Activated B cell treated with CpG ODN at 0.5 μM for 24 hours (primary cell): Measurements from ENCODE around the gene MTRF1. TPM values are rescaled to one million over a fixed set of nuclear protein-coding genes. Genes with fewer than 3 reads are reported as not detected.
A peak's percentile ranks its signal among the peaks of the same experiment; 100 is the strongest.
"Not testable (repeated sequence)": the region's sequence is repeated elsewhere in the genome, so short reads cannot be mapped to it uniquely, and the experiment has no call there.

Source experiments
- ATAC-seq: fragments of 200-7000 bp; cut with Tn5 transposase; one replicate; pipeline ENCODE4 v1.10.0; 2021; ENCODE audit warnings: low read depth, mild to moderate bottlenecking, moderate library complexity
- CTCF ChIA-PET: fragments of 350-600 bp; sonication (Branson Sonifier 250); formaldehyde crosslinking; loops from one replicate; lab custom pipeline; 2021; ENCODE audit warnings: antibody characterized with exemption; lab: Charles Lee
- POLR2A ChIA-PET: fragments of 350-600 bp; sonication (Branson Sonifier 250); formaldehyde crosslinking; loops from one replicate; lab custom pipeline; 2021; ENCODE audit warnings: antibody characterized with exemption; lab: Charles Lee
- DNase-seq: peaks from one replicate; pipeline ENCODE4 v3.0.0; 2022
- H3K27ac Mint-ChIP-seq: one replicate; pipeline ENCODE4 v1.8.0; 2020; ENCODE audit warnings: mixed read lengths
- H3K27me3 Mint-ChIP-seq: one replicate; pipeline ENCODE4 v1.8.0; 2021; ENCODE audit warnings: mixed read lengths
- H3K36me3 Mint-ChIP-seq: one replicate; pipeline ENCODE4 v1.8.0; 2021; ENCODE audit warnings: low read depth, mixed read lengths
- H3K4me1 Mint-ChIP-seq: one replicate; pipeline ENCODE4 v1.8.0; 2021; ENCODE audit warnings: mixed read lengths
- H3K4me3 Mint-ChIP-seq: one replicate; pipeline ENCODE4 v1.8.0; 2020; ENCODE audit warnings: mild to moderate bottlenecking, mixed read lengths
- H3K9me3 Mint-ChIP-seq: one replicate; pipeline ENCODE4 v1.8.0; 2020; ENCODE audit warnings: mixed read lengths
- intact Hi-C: fragments of 100-400 bp; cut with micrococcal nuclease; formaldehyde crosslinking; loops from one replicate; pipeline ENCODE4 v1.15.1; 2024
- total RNA-seq: library from RNA; stranded (reverse); gene quantifications from 2 replicates; pipeline ENCODE4 v1.2.3, GENCODE V29; 2022
- TF ChIP-seq, protein P1 (sequence below): fragments of 200-600 bp; IDR thresholded peaks from one replicate; pipeline ENCODE4 v1.8.0; 2022; ENCODE audit warnings: antibody characterized with exemption, mild to moderate bottlenecking

MTRF1 gene
- total RNA-seq, 1 donor from 2014 or later, result 26.7 TPM

GRCh38 chr13:41291246-41291645 lies 27.9 kb upstream of the MTRF1 start:
- ATAC-seq (no peak), DNase-seq (no peak)
- ChIA-PET CTCF (no interaction called here), POLR2A (no interaction called here)
- Mint-ChIP-seq H3K9me3 (peaks cover 2% of the 10 kb centered on the region), H3K27me3 (peaks cover 3% of the 10 kb centered on the region), H3K4me3 (no peak overlapping the region), H3K4me1 (no peaks in the 10 kb centered on the region), H3K27ac (no peak overlapping the region), H3K36me3 (peaks cover 1% of the 10 kb centered on the region)
- intact Hi-C loops, result no loop called here
- TF ChIP-seq, protein P1, sequence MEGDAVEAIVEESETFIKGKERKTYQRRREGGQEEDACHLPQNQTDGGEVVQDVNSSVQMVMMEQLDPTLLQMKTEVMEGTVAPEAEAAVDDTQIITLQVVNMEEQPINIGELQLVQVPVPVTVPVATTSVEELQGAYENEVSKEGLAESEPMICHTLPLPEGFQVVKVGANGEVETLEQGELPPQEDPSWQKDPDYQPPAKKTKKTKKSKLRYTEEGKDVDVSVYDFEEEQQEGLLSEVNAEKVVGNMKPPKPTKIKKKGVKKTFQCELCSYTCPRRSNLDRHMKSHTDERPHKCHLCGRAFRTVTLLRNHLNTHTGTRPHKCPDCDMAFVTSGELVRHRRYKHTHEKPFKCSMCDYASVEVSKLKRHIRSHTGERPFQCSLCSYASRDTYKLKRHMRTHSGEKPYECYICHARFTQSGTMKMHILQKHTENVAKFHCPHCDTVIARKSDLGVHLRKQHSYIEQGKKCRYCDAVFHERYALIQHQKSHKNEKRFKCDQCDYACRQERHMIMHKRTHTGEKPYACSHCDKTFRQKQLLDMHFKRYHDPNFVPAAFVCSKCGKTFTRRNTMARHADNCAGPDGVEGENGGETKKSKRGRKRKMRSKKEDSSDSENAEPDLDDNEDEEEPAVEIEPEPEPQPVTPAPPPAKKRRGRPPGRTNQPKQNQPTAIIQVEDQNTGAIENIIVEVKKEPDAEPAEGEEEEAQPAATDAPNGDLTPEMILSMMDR, result no peak

GRCh38 chr13:41289463-41289881 lies 26.1 kb upstream of the MTRF1 start:
- ATAC-seq (no peak), DNase-seq (no peak)
- intact Hi-C loops, result no loop called here
- H3K27me3 Mint-ChIP-seq, result peaks cover 3% of the 10 kb centered on the region
- TF ChIP-seq, protein P1, result no peak
- no peak overlapping the region for H3K27ac Mint-ChIP-seq
- H3K36me3 Mint-ChIP-seq, result peaks cover 1% of the 10 kb centered on the region
- CTCF ChIA-PET, result no interaction called here
- POLR2A ChIA-PET, result no interaction called here
- no peaks in the 10 kb centered on the region for H3K4me1 Mint-ChIP-seq
- no peak overlapping the region for H3K4me3 Mint-ChIP-seq
- peaks cover 2% of the 10 kb centered on the region for H3K9me3 Mint-ChIP-seq

DNA sequence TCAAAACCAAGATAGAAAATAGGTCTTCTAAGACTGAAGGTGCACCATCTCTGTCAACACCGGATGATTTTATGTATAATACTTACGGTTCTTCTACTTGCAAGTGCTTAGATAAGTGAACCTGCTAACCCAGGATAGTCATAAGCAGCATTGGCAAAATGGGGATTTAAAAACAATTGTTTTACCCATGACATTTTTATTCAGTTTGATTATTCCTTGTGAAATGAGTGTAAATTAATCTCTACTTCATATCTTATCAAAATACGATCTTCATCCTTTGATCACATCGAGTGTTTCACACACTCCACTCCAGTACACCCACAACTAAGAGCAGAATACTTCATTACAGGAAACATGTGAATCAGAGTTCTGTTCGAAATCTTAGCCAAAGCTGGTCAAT lies 23.0 kb upstream of the MTRF1 start:
- H3K4me3 Mint-ChIP-seq, result no peak overlapping the region
- peaks cover under 1% of the 10 kb centered on the region for H3K9me3 Mint-ChIP-seq
- POLR2A ChIA-PET, result interaction anchor here (0.6 kb wide), 1 partner anchor 21 kb away, joined by 4 read pairs; no protein-coding TSS in a partner anchor
- peaks cover 10% of the 10 kb centered on the region for H3K4me1 Mint-ChIP-seq
- no peak for ATAC-seq
- H3K27ac Mint-ChIP-seq, result no peak overlapping the region
- intact Hi-C loops, result no loop called here
- CTCF ChIA-PET, result no interaction called here
- DNase-seq, result no peak
- H3K36me3 Mint-ChIP-seq, result peaks cover under 1% of the 10 kb centered on the region
- TF ChIP-seq, protein P1, result no peak
- H3K27me3 Mint-ChIP-seq, result peaks cover under 1% of the 10 kb centered on the region

DNA sequence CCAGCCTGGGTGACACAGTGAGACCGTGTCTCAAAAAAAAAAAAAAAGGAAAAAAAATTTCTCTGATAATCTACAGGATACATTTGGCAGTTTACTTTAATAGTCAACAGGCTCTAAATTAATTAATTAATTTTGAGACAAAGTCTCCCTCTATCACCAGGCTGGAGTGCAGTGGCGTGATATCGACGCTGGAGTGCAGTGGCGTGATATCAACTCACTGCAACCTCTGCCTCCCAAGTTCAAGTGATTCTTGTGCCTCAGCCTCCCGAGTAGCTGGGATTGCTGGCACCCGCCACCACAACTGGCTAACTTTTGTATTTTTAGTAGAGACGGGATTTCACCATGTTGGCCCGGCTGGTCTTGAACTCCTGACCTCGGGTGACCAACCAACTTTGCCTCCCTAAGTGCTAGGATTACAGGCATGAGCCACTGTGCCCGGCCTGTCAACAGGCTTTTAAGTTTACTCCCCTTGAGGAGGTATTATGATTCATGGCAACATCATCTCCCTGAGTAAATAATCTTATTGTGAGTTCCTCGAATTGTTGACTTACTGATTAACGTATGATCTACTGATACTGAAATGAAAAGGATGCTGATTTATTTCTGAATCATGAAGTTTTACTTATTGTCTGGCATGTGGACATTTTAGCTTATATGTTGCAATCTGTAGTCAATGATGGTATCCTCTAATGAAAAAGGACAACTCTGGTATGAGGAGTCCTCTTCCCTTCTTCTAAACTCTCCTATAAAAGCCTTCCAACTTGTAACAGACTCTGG lies 21.3 kb upstream of the MTRF1 start:
- POLR2A ChIA-PET, result no interaction called here
- CTCF ChIA-PET, result no interaction called here
- Mint-ChIP-seq H3K27me3 (no peaks in the 10 kb centered on the region), H3K4me3 (no peak overlapping the region), H3K9me3 (no peaks in the 10 kb centered on the region), H3K27ac (no peak overlapping the region), H3K36me3 (no peaks in the 10 kb centered on the region), H3K4me1 (peaks cover 10% of the 10 kb centered on the region)
- DNase-seq (no peak), ATAC-seq (no peak)
- intact Hi-C loops, result no loop called here
- TF ChIP-seq, protein P1, result no peak

DNA sequence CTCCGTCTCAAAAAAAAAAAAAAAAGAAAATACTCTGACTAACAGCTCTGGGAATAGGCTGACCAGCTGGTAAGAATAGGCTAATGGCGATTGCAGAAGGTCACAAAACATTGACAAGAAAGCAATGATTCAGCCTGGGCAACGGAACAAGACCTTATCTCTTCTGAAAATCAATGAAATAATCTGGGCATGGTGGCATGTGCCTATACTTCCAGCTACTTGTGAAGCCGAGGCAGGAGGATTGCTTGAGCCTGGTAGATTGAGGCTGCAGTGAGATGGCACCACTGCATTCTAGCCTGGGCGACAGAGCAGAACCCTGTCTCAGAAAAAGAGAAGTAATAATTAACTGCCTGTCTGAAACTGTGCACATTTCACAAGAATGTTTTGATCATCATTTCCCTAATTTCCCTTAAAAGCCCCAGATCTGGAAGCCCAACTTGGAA lies 18.8 kb upstream of the MTRF1 start:
- Mint-ChIP-seq H3K4me3 (no peak overlapping the region), H3K4me1 (peaks cover 10% of the 10 kb centered on the region), H3K27me3 (no peaks in the 10 kb centered on the region), H3K27ac (no peak overlapping the region), H3K36me3 (no peaks in the 10 kb centered on the region), H3K9me3 (no peaks in the 10 kb centered on the region)
- TF ChIP-seq, protein P1, result no peak
- CTCF ChIA-PET, result interaction anchor here (0.7 kb wide), 1 partner anchor 55 kb away, joined by 4 read pairs; no protein-coding TSS in a partner anchor
- POLR2A ChIA-PET, result no interaction called here
- DNase-seq, result no peak
- ATAC-seq, result peak; percentile 70
- intact Hi-C loops, result loop anchor here (1.0 to 2.0 kb wide), 2 partner anchors 19 to 29 kb away; partner anchors contain the start of genes MTRF1 and NAA16

GRCh38 chr13:41279156-41279555 lies 15.8 kb upstream of the MTRF1 start:
- DNase-seq, ATAC-seq, intact Hi-C loops, H3K4me3 Mint-ChIP-seq, H3K9me3 Mint-ChIP-seq, H3K27ac Mint-ChIP-seq, H3K27me3 Mint-ChIP-seq, POLR2A ChIA-PET, CTCF ChIA-PET, H3K4me1 Mint-ChIP-seq, H3K36me3 Mint-ChIP-seq: not testable (repeated sequence)
